ENCODE data around the gene NDUFAF8.

NDUFAF8 gene

GRCh38 chr17:81278831-81279230 is 39.7 kb downstream of the NDUFAF8 start:
- Histone ChIP-seq H3K4me1 (ENCODE audit: low read depth, poor library complexity, severe bottlenecking) (no peaks in the 10 kb centered on the region), H3K4me3 (IDR thresholded peaks at IDR 0.05; ENCODE audit: insufficient read depth, low read depth, low read length) (no peak overlapping the region), H3K79me2 (ENCODE audit: insufficient read depth, low read depth) (no peaks in the 10 kb centered on the region), H3K27ac (no peak overlapping the region), H3K36me3 (ENCODE audit: insufficient read depth) (no peaks in the 10 kb centered on the region), H3K4me2 (no peak overlapping the region), H3K9ac (no peak overlapping the region), H3K27me3 (ENCODE audit: insufficient read depth, low read depth) (no peaks in the 10 kb centered on the region), H2AFZ (ENCODE audit: low read depth) (no peak overlapping the region), H4K20me1 (ENCODE audit: insufficient read depth) (no peaks in the 10 kb centered on the region)
- no peak for TF ChIP-seq CTCF (conservative IDR thresholded peaks at IDR 0.05; ENCODE audit: low read depth, low read length)

- no peak overlapping the region for H2AFZ ChIP-seq (ENCODE audit: low read depth)
- no peak overlapping the region for H3K4me2 ChIP-seq
- H3K27ac ChIP-seq: no peak overlapping the region
- no peaks in the 10 kb centered on the region for H3K4me1 ChIP-seq (ENCODE audit: low read depth, poor library complexity, severe bottlenecking)
- H3K4me3 ChIP-seq (IDR thresholded peaks at IDR 0.05; ENCODE audit: insufficient read depth, low read depth, low read length): no peak overlapping the region
- no peaks in the 10 kb centered on the region for H3K36me3 ChIP-seq (ENCODE audit: insufficient read depth)
- TF ChIP-seq CTCF (conservative IDR thresholded peaks at IDR 0.05; ENCODE audit: low read depth, low read length): no peak
- H3K79me2 ChIP-seq (ENCODE audit: insufficient read depth, low read depth): no peaks in the 10 kb centered on the region
- no peak overlapping the region for H3K9ac ChIP-seq
- H4K20me1 ChIP-seq (ENCODE audit: insufficient read depth): no peaks in the 10 kb centered on the region
- H3K27me3 ChIP-seq (ENCODE audit: insufficient read depth, low read depth): no peaks in the 10 kb centered on the region
Observed at GRCh38 chr17:81279278-81280275, 40.5 kb downstream of the NDUFAF8 start.

GRCh38 chr17:81280571-81280970 is 41.5 kb downstream of the NDUFAF8 start:
- Histone ChIP-seq H3K36me3 (ENCODE audit: insufficient read depth) (no peaks in the 10 kb centered on the region), H3K79me2 (ENCODE audit: insufficient read depth, low read depth) (no peaks in the 10 kb centered on the region)

GRCh38 chr17:81282141-81282540 is 43.0 kb downstream of the NDUFAF8 start:
- Histone ChIP-seq H3K9ac (no peak overlapping the region), H4K20me1 (ENCODE audit: insufficient read depth) (no peaks in the 10 kb centered on the region), H3K4me2 (no peak overlapping the region)

More at GRCh38 chr17:81280571-81280970, 41.5 kb downstream of the NDUFAF8 start:
- H3K27me3 ChIP-seq (ENCODE audit: insufficient read depth, low read depth): no peaks in the 10 kb centered on the region
- H3K4me1 ChIP-seq (ENCODE audit: low read depth, poor library complexity, severe bottlenecking): no peaks in the 10 kb centered on the region
- H4K20me1 ChIP-seq (ENCODE audit: insufficient read depth): no peaks in the 10 kb centered on the region
- H3K4me2 ChIP-seq: no peak overlapping the region
- H3K4me3 ChIP-seq (IDR thresholded peaks at IDR 0.05; ENCODE audit: insufficient read depth, low read depth, low read length): no peak overlapping the region
- H3K27ac ChIP-seq: no peak overlapping the region
- no peak overlapping the region for H2AFZ ChIP-seq (ENCODE audit: low read depth)
- no peak for TF ChIP-seq CTCF (conservative IDR thresholded peaks at IDR 0.05; ENCODE audit: low read depth, low read length)
- no peak overlapping the region for H3K9ac ChIP-seq

More at GRCh38 chr17:81282141-81282540, 43.0 kb downstream of the NDUFAF8 start:
- H3K4me1 ChIP-seq (ENCODE audit: low read depth, poor library complexity, severe bottlenecking): no peaks in the 10 kb centered on the region
- H3K27ac ChIP-seq: no peak overlapping the region
- no peaks in the 10 kb centered on the region for H3K27me3 ChIP-seq (ENCODE audit: insufficient read depth, low read depth)
- H3K36me3 ChIP-seq (ENCODE audit: insufficient read depth): no peaks in the 10 kb centered on the region
- no peak overlapping the region for H2AFZ ChIP-seq (ENCODE audit: low read depth)
- H3K79me2 ChIP-seq (ENCODE audit: insufficient read depth, low read depth): no peaks in the 10 kb centered on the region
- TF ChIP-seq CTCF (conservative IDR thresholded peaks at IDR 0.05; ENCODE audit: low read depth, low read length): no peak
- no peak overlapping the region for H3K4me3 ChIP-seq (IDR thresholded peaks at IDR 0.05; ENCODE audit: insufficient read depth, low read depth, low read length)

Data from KMS-11 (cell line).